Measurements from ENCODE around the gene BTBD9. TPM values are rescaled to one million over a fixed set of nuclear protein-coding genes. Genes with fewer than 3 reads are reported as not detected.

Gene BTBD9
- total and polyA plus RNA-seq, 2 donors (not counting 3 experiments of a cell fraction or from before 2014, with no cell fraction given) = 4.9 to 15.0 TPM

GRCh38 chr6:38599261-38599660 lies 40.5 kb downstream of the BTBD9 start:
- no peak overlapping the region for H3K4me3 ChIP-seq (replicated peaks in 1 of 3; ENCODE audit: insufficient read depth in 1 of 3, low read depth in 1 of 3, low read length in 3 of 3)
- no peaks in the 10 kb centered on the region for H3K27me3 ChIP-seq (ENCODE audit: control insufficient read depth in 2 of 2, insufficient read depth in 2 of 2, low read length in 2 of 2)
- FAIRE-seq (no peak), DNase-seq (ENCODE audit: low read depth, low spot score) (no peak)
- CTCF ChIA-PET = interaction anchor here (1.8 kb wide), 1 partner anchor 10 kb away, joined by 7 read pairs; no protein-coding TSS in a partner anchor
- H4K20me1 ChIP-seq (replicated peaks; ENCODE audit: control insufficient read depth, extremely low read depth, insufficient read depth, low read length) = no peaks in the 10 kb centered on the region
- no TSS peak for BruUV-seq (replicated peaks)
- POLR2A ChIA-PET = no interaction called here
- H2AFZ ChIP-seq (ENCODE audit: low read depth, low read length) = no peak overlapping the region
- H3K4me1 ChIP-seq (ENCODE audit: control insufficient read depth, extremely low read depth, insufficient read depth, low read length) = no peaks in the 10 kb centered on the region
- intact Hi-C loops (cut with micrococcal nuclease) (no loop called here), dilution Hi-C loops (cut with MboI; ENCODE audit: extremely low pct_ligation_motif_present, low sequenced_read_pairs) (no loop called here)
- no peaks in the 10 kb centered on the region for H3K36me3 ChIP-seq (ENCODE audit: control insufficient read depth in 2 of 2, extremely low read depth in 1 of 2, insufficient read depth in 2 of 2, low read length in 2 of 2)
- no peak overlapping the region for H3K9ac ChIP-seq (replicated peaks; ENCODE audit: extremely low read depth, insufficient read depth, low read length)
- H3K9me3 ChIP-seq (replicated peaks; ENCODE audit: control insufficient read depth, insufficient read depth, low read length) = no peaks in the 10 kb centered on the region
- H3K4me2 ChIP-seq (ENCODE audit: insufficient read depth, low read length) = no peak overlapping the region
- H3K79me2 ChIP-seq (ENCODE audit: control insufficient read depth, insufficient read depth, low read length) = no peaks in the 10 kb centered on the region
- TF ChIP-seq POLR2A (IDR thresholded peaks at IDR 0.05; ENCODE audit: low read depth, low read length) (no peak), FOS (IDR thresholded peaks at IDR 0.05; ENCODE audit: borderline replicate concordance, insufficient read depth, low read length) (no peak), MAX (IDR thresholded peaks at IDR 0.05; ENCODE audit: insufficient read depth, insufficient read length) (no peak), EZH2 (IDR thresholded peaks at IDR 0.05; ENCODE audit: borderline replicate concordance, low read depth, low read length, severe bottlenecking) (no peak), CTCF (IDR thresholded peaks at IDR 0.05; ENCODE audit: extremely low read depth in 1 of 2, insufficient read depth in 1 of 2, low read depth in 1 of 2, low read length in 2 of 2) (no peak), POLR2AphosphoS5 (IDR thresholded peaks at IDR 0.05; ENCODE audit: insufficient read depth, low read depth, low read length) (no peak), GATA2 (IDR thresholded peaks at IDR 0.05; ENCODE audit: insufficient read depth, insufficient read length, low read depth, low read length) (no peak), MYC (IDR thresholded peaks at IDR 0.05; ENCODE audit: low read depth, low read length) (no peak), JUN (IDR thresholded peaks at IDR 0.05; ENCODE audit: borderline replicate concordance, insufficient read depth, insufficient read length, low read depth) (no peak)
- H3K27ac ChIP-seq (ENCODE audit: insufficient read depth, low read depth, low read length) = no peak overlapping the region
- H3K9me1 ChIP-seq (replicated peaks; ENCODE audit: control insufficient read depth, extremely low read depth, insufficient read depth, low read length) = no peaks in the 10 kb centered on the region

All from endothelial cell of umbilical vein (primary cell).